ENCODE measurements around the gene F3. TPM values are rescaled to one million over a fixed set of nuclear protein-coding genes. Genes with fewer than 3 reads are reported as not detected.

The F3 gene
- total and polyA plus RNA-seq, 2 donors (not counting 1 experiment from before 2014, with no cell fraction given), result 0.25 TPM; not detected in 1

- ChIA-PET POLR2A (no interaction called here), CTCF (no interaction called here)
- Histone ChIP-seq H3K4me1 (ENCODE audit: control insufficient read depth in 2 of 2, insufficient read depth in 2 of 2, low read length in 2 of 2) (no peaks in the 10 kb centered on the region), H3K9ac (ENCODE audit: low read length) (no peak overlapping the region), H3K4me3 (ENCODE audit: control extremely low read depth in 1 of 5, extremely low read depth in 1 of 5, insufficient read depth in 1 of 5, low read depth in 2 of 5, low read length in 4 of 5) (no peak overlapping the region), H3K27me3 (replicated peaks in 1 of 4; ENCODE audit: control extremely low read depth in 1 of 4, control insufficient read depth in 3 of 4, insufficient read depth in 4 of 4, low read length in 3 of 4) (peaks cover 0 to 3% (median 0%) of the 10 kb centered on the region in 4 experiments), H3K9me3 (ENCODE audit: control extremely low read depth in 1 of 3, control insufficient read depth in 2 of 3, insufficient read depth in 1 of 3, low read length in 2 of 3) (no peaks in the 10 kb centered on the region), H4K20me1 (ENCODE audit: control insufficient read depth, insufficient read depth, low read length, poor library complexity, severe bottlenecking) (no peaks in the 10 kb centered on the region), H3K4me2 (replicated peaks; ENCODE audit: low read depth, low read length, poor library complexity, severe bottlenecking) (no peak overlapping the region), H3K36me3 (replicated peaks in 1 of 2; ENCODE audit: control extremely low read depth in 1 of 2, control insufficient read depth in 1 of 2, extremely low read depth in 1 of 2, insufficient read depth in 2 of 2, low read length in 1 of 2) (no peaks in the 10 kb centered on the region), H2AFZ (ENCODE audit: insufficient read depth, low read depth, low read length, poor library complexity, severe bottlenecking) (no peak overlapping the region), H3K27ac (ENCODE audit: low read length in 2 of 2) (no peak overlapping the region), H3K79me2 (ENCODE audit: control insufficient read depth, insufficient read depth, low read length) (no peaks in the 10 kb centered on the region)
- WGBS (ENCODE audit: insufficient coverage), result 91% methylated on average over 3 of the region's 5 CpGs
- TF ChIP-seq, protein P1, sequence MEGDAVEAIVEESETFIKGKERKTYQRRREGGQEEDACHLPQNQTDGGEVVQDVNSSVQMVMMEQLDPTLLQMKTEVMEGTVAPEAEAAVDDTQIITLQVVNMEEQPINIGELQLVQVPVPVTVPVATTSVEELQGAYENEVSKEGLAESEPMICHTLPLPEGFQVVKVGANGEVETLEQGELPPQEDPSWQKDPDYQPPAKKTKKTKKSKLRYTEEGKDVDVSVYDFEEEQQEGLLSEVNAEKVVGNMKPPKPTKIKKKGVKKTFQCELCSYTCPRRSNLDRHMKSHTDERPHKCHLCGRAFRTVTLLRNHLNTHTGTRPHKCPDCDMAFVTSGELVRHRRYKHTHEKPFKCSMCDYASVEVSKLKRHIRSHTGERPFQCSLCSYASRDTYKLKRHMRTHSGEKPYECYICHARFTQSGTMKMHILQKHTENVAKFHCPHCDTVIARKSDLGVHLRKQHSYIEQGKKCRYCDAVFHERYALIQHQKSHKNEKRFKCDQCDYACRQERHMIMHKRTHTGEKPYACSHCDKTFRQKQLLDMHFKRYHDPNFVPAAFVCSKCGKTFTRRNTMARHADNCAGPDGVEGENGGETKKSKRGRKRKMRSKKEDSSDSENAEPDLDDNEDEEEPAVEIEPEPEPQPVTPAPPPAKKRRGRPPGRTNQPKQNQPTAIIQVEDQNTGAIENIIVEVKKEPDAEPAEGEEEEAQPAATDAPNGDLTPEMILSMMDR (IDR thresholded peaks at IDR 0.05), result no peak
- no peak for TF ChIP-seq EZH2 (IDR thresholded peaks at IDR 0.05; ENCODE audit: borderline replicate concordance, insufficient read depth, low read depth, low read length, poor library complexity, severe bottlenecking)
- ATAC-seq (ENCODE audit: low read depth) (no peak), DNase-seq (no peak)
- no peaks in the 10 kb centered on the region for H3K9me3 Mint-ChIP-seq (ENCODE audit: insufficient read depth)
- no peaks in the 10 kb centered on the region for H3K4me1 Mint-ChIP-seq
- H3K4me3 Mint-ChIP-seq, result no peak overlapping the region
- intact Hi-C loops (cut with micrococcal nuclease), result no loop called here
- no peak overlapping the region for H3K27ac Mint-ChIP-seq
- H3K27me3 Mint-ChIP-seq, result peaks cover 9% of the 10 kb centered on the region
Observed at GRCh38 chr1:94555091-94555490, 13.5 kb upstream of the F3 start.

- POLR2A ChIA-PET, result no interaction called here
- no peak overlapping the region for H2AFZ ChIP-seq (ENCODE audit: insufficient read depth, low read depth, low read length, poor library complexity, severe bottlenecking)
- H3K4me3 Mint-ChIP-seq, result no peak overlapping the region
- peaks cover 0 to 3% (median 0%) of the 10 kb centered on the region in 4 experiments for H3K27me3 ChIP-seq (replicated peaks in 1 of 4; ENCODE audit: control extremely low read depth in 1 of 4, control insufficient read depth in 3 of 4, insufficient read depth in 4 of 4, low read length in 3 of 4)
- intact Hi-C loops (cut with micrococcal nuclease), result no loop called here
- CTCF ChIA-PET, result no interaction called here
- H3K4me2 ChIP-seq (replicated peaks; ENCODE audit: low read depth, low read length, poor library complexity, severe bottlenecking), result no peak overlapping the region
- no peaks in the 10 kb centered on the region for H3K79me2 ChIP-seq (ENCODE audit: control insufficient read depth, insufficient read depth, low read length)
- no peaks in the 10 kb centered on the region for H3K4me1 ChIP-seq (ENCODE audit: control insufficient read depth in 2 of 2, insufficient read depth in 2 of 2, low read length in 2 of 2)
- no peaks in the 10 kb centered on the region for H4K20me1 ChIP-seq (ENCODE audit: control insufficient read depth, insufficient read depth, low read length, poor library complexity, severe bottlenecking)
- no peak for TF ChIP-seq EZH2 (IDR thresholded peaks at IDR 0.05; ENCODE audit: borderline replicate concordance, insufficient read depth, low read depth, low read length, poor library complexity, severe bottlenecking)
- TF ChIP-seq, protein P1 (IDR thresholded peaks at IDR 0.05), result no peak
- no peak overlapping the region for H3K9ac ChIP-seq (ENCODE audit: low read length)
- no peaks in the 10 kb centered on the region for H3K36me3 ChIP-seq (replicated peaks in 1 of 2; ENCODE audit: control extremely low read depth in 1 of 2, control insufficient read depth in 1 of 2, extremely low read depth in 1 of 2, insufficient read depth in 2 of 2, low read length in 1 of 2)
- H3K4me3 ChIP-seq (ENCODE audit: control extremely low read depth in 1 of 5, extremely low read depth in 1 of 5, insufficient read depth in 1 of 5, low read depth in 2 of 5, low read length in 4 of 5), result no peak overlapping the region
- H3K27ac ChIP-seq (ENCODE audit: low read length in 2 of 2), result no peak overlapping the region
- no peak overlapping the region for H3K27ac Mint-ChIP-seq
- DNase-seq (no peak), ATAC-seq (ENCODE audit: low read depth) (no peak)
- H3K27me3 Mint-ChIP-seq, result peaks cover 11% of the 10 kb centered on the region
- no peaks in the 10 kb centered on the region for H3K9me3 Mint-ChIP-seq (ENCODE audit: insufficient read depth)
- no peaks in the 10 kb centered on the region for H3K9me3 ChIP-seq (ENCODE audit: control extremely low read depth in 1 of 3, control insufficient read depth in 2 of 3, insufficient read depth in 1 of 3, low read length in 2 of 3)
- no peaks in the 10 kb centered on the region for H3K4me1 Mint-ChIP-seq
- WGBS (ENCODE audit: insufficient coverage), result 100% methylated on average over 1 of the region's 5 CpGs
Observed at GRCh38 chr1:94554580-94554979, 13.0 kb upstream of the F3 start.

All from B cell (primary cell).